Caco-2 (cell line): ENCODE data around the gene TBC1D12. TPM values are rescaled to one million over a fixed set of nuclear protein-coding genes. Genes with fewer than 3 reads are reported as not detected.
"Not testable (repeated sequence)": the region's sequence is repeated elsewhere in the genome, so short reads cannot be mapped to it uniquely, and the experiment has no call there.

Experiments used
- BruUV-seq: library from RNA; stranded (reverse); fragments of 400-500 nt; replicated peaks from 2 replicates; lab custom pipeline; 2021; lab: Mats Ljungman, UMichigan
- CTCF ChIA-PET: fragments of 300-600 bp; sonication (Branson Sonifier 250); formaldehyde crosslinking; loops from one replicate; lab custom pipeline; 2022; ENCODE audit warnings: antibody characterized with exemption; lab: Charles Lee
- POLR2A ChIA-PET: fragments of 300-600 bp; sonication (Branson Sonifier 250); formaldehyde crosslinking; loops from one replicate; lab custom pipeline; 2022; ENCODE audit warnings: antibody characterized with exemption; lab: Charles Lee
- DNase-seq, 2 experiments: peaks; one replicate each; pipeline versions ENCODE4 v3.0.0 to v3.0.0-alpha.2; 2020 to 2022
- H3K27me3 ChIP-seq: replicated peaks from 2 replicates; pipeline ENCODE4 v1.6.0; 2011; ENCODE audit warnings: low read length; ENCODE audit not compliant: control insufficient read depth, insufficient read depth
- H3K36me3 ChIP-seq: 2 replicates; pipeline ENCODE4 v1.5.1; 2011; ENCODE audit warnings: low read length; ENCODE audit not compliant: control insufficient read depth, insufficient read depth
- H3K4me1 ChIP-seq: fragments of 250-450 bp; sonication (Bioruptor Pico); 2 replicates; pipeline ENCODE4 v1.5.1; 2020; ENCODE audit warnings: mild to moderate bottlenecking
- H3K4me3 ChIP-seq: 2 replicates; pipeline ENCODE4 v1.5.1; 2011; ENCODE audit warnings: low read depth, mild to moderate bottlenecking, control low read depth, low read length
- H3K9me3 ChIP-seq: fragments of 250-450 bp; sonication (Bioruptor Pico); 2 replicates; pipeline ENCODE4 v1.5.1; 2020; ENCODE audit warnings: mild to moderate bottlenecking, moderate library complexity
- H3K27ac Mint-ChIP-seq: one replicate; pipeline ENCODE4 v1.8.0; 2022; ENCODE audit warnings: mixed read lengths; ENCODE audit not compliant: unreplicated experiment
- H3K27me3 Mint-ChIP-seq: one replicate; pipeline ENCODE4 v1.8.0; 2022; ENCODE audit warnings: mixed read lengths; ENCODE audit not compliant: insufficient read depth, unreplicated experiment
- H3K36me3 Mint-ChIP-seq: one replicate; pipeline ENCODE4 v1.8.0; 2022; ENCODE audit warnings: mild to moderate bottlenecking, mixed read lengths; ENCODE audit not compliant: insufficient read depth, unreplicated experiment
- H3K4me1 Mint-ChIP-seq: one replicate; pipeline ENCODE4 v1.8.0; 2022; ENCODE audit warnings: low read depth, mixed read lengths; ENCODE audit not compliant: unreplicated experiment
- H3K4me3 Mint-ChIP-seq: one replicate; pipeline ENCODE4 v1.8.0; 2022; ENCODE audit warnings: mild to moderate bottlenecking, moderate library complexity, mixed read lengths; ENCODE audit not compliant: unreplicated experiment
- H3K9me3 Mint-ChIP-seq: one replicate; pipeline ENCODE4 v1.8.0; 2022; ENCODE audit warnings: mixed read lengths; ENCODE audit not compliant: unreplicated experiment
- CTCF ChIP-seq, 2 experiments: fragments of 200-600 bp in 1 of 2; IDR thresholded peaks; 1 replicate in 1 of 2; 2 replicates in 1 of 2; pipeline versions ENCODE4 v1.5.1 to v1.8.0; 2011 to 2022; ENCODE audit warnings: antibody characterized with exemption in 1 of 2, control low read depth in 1 of 2, inconsistent platforms in 1 of 2, low read depth in 1 of 2, low read length in 1 of 2, mild to moderate bottlenecking in 1 of 2, moderate library complexity in 1 of 2; ENCODE audit not compliant: insufficient read depth in 1 of 2, severe bottlenecking in 1 of 2, unreplicated experiment in 1 of 2
- intact Hi-C: fragments of 100-400 bp; cut with micrococcal nuclease; formaldehyde crosslinking; loops from one replicate; pipeline ENCODE4 v1.10.0; 2022; ENCODE audit not compliant: unreplicated experiment
- total RNA-seq: library from RNA; stranded (reverse); gene quantifications from 2 replicates; pipeline ENCODE4 v1.2.3, GENCODE V29; 2022

The TBC1D12 gene
- total RNA-seq, 1 experiment from 2014 or later, result 32.1 TPM

- BruUV-seq, result no TSS peak
- Histone ChIP-seq H3K9me3 (no peaks in the 10 kb centered on the region), H3K4me3 (no peak overlapping the region), H3K27me3 (no peaks in the 10 kb centered on the region), H3K4me1 (no peaks in the 10 kb centered on the region), H3K36me3 (peaks cover 2% of the 10 kb centered on the region; the same call in 1 of the 2 replicates)
- ChIA-PET CTCF (no interaction called here), POLR2A (no interaction called here)
- Mint-ChIP-seq H3K27ac (no peak overlapping the region), H3K36me3 (peaks cover 59% of the 10 kb centered on the region), H3K9me3 (no peaks in the 10 kb centered on the region), H3K4me3 (no peak overlapping the region), H3K27me3 (no peaks in the 10 kb centered on the region), H3K4me1 (no peaks in the 10 kb centered on the region)
- intact Hi-C loops, result no loop called here
- DNase-seq, result no peak
- TF ChIP-seq CTCF (IDR thresholded peaks at IDR 0.05; ENCODE audit: insufficient read depth in 1 of 2, low read depth in 1 of 2, low read length in 1 of 2, severe bottlenecking in 1 of 2, unreplicated experiment in 1 of 2), result no peak
These were observed 122.4 kb downstream of the TBC1D12 start for GRCh38 chr10:94524711-94525110.

GRCh38 chr10:94531550-94531949 lies 129.2 kb downstream of the TBC1D12 start:
- intact Hi-C loops, DNase-seq, H3K27ac Mint-ChIP-seq, H3K27me3 Mint-ChIP-seq, H3K4me3 Mint-ChIP-seq, H3K4me1 Mint-ChIP-seq, CTCF ChIA-PET, H3K4me1 ChIP-seq, POLR2A ChIA-PET, H3K9me3 Mint-ChIP-seq, H3K27me3 ChIP-seq, H3K4me3 ChIP-seq, H3K9me3 ChIP-seq, BruUV-seq, H3K36me3 ChIP-seq: not testable (repeated sequence)
- peaks cover 48% of the 10 kb centered on the region for H3K36me3 Mint-ChIP-seq

- no peak for TF ChIP-seq CTCF (IDR thresholded peaks at IDR 0.05; ENCODE audit: insufficient read depth in 1 of 2, low read depth in 1 of 2, low read length in 1 of 2, severe bottlenecking in 1 of 2, unreplicated experiment in 1 of 2)
- no peak overlapping the region for H3K4me3 ChIP-seq
- BruUV-seq, result no TSS peak
- no peak overlapping the region for H3K4me3 Mint-ChIP-seq
- no peak overlapping the region for H3K27ac Mint-ChIP-seq
- H3K27me3 Mint-ChIP-seq, result no peaks in the 10 kb centered on the region
- H3K9me3 Mint-ChIP-seq, result no peaks in the 10 kb centered on the region
- H3K27me3 ChIP-seq, result no peaks in the 10 kb centered on the region
- 0 out of 2 replicates have a peak, but pooled peaks cover 1% of the 10 kb centered on the region for H3K36me3 ChIP-seq
- H3K4me1 ChIP-seq, result no peaks in the 10 kb centered on the region
- POLR2A ChIA-PET, result no interaction called here
- intact Hi-C loops, result no loop called here
- no peak for DNase-seq
- no peaks in the 10 kb centered on the region for H3K4me1 Mint-ChIP-seq
- no peaks in the 10 kb centered on the region for H3K9me3 ChIP-seq
- CTCF ChIA-PET, result no interaction called here
- H3K36me3 Mint-ChIP-seq, result peaks cover 36% of the 10 kb centered on the region
These were observed 130.7 kb downstream of the TBC1D12 start for GRCh38 chr10:94533027-94533426.

- intact Hi-C loops, H3K27me3 Mint-ChIP-seq, BruUV-seq, H3K4me3 Mint-ChIP-seq, H3K9me3 ChIP-seq, DNase-seq, H3K27ac Mint-ChIP-seq, H3K9me3 Mint-ChIP-seq, H3K27me3 ChIP-seq, POLR2A ChIA-PET, H3K4me3 ChIP-seq, H3K36me3 ChIP-seq: not testable (repeated sequence)
- peaks cover 49% of the 10 kb centered on the region for H3K36me3 Mint-ChIP-seq
- peaks cover 16% of the 10 kb centered on the region for H3K4me1 ChIP-seq
- H3K4me1 Mint-ChIP-seq, result peaks cover 15% of the 10 kb centered on the region
- CTCF ChIA-PET, result interaction anchor here (0.7 kb wide), 1 partner anchor 421 kb away, joined by 3 read pairs; no protein-coding TSS in a partner anchor
These were observed 139.9 kb downstream of the TBC1D12 start for GRCh38 chr10:94542282-94542681.
